GM19035 (cell line): ENCODE measurements around the gene TMEM184A.

ENCODE experiments used
- ATAC-seq: cut with Tn5 transposase; IDR thresholded peaks from one replicate; pipeline ENCODE4 v1.9.1; 2021; ENCODE audit not compliant: unreplicated experiment

The TMEM184A gene

GRCh38 chr7:1505731-1506550 is 50.1 kb downstream of the TMEM184A start:
- no peak for ATAC-seq

GRCh38 chr7:1503816-1504775 is 51.9 kb downstream of the TMEM184A start, which contains the start of gene INTS1:
INTS1 (minus strand) TSS chr7:1504389; CDS start chr7:1503960, 429 bp downstream.
- ATAC-seq, result peak; percentile 94

- ATAC-seq, result no peak
These were observed 52.6 kb downstream of the TMEM184A start for GRCh38 chr7:1503390-1503789.

- ATAC-seq, result no peak
These were observed 53.2 kb downstream of the TMEM184A start for GRCh38 chr7:1502845-1503244.

- ATAC-seq, result no peak
These were observed 54.3 kb downstream of the TMEM184A start for GRCh38 chr7:1501487-1502270.

- ATAC-seq, result no peak
These were observed 55.8 kb downstream of the TMEM184A start for GRCh38 chr7:1500064-1500807.

- ATAC-seq, result no peak
These were observed 56.5 kb downstream of the TMEM184A start for GRCh38 chr7:1499367-1500029.

GRCh38 chr7:1498370-1499305 is 57.4 kb downstream of the TMEM184A start:
- no peak for ATAC-seq

- no peak for ATAC-seq
These were observed 58.6 kb downstream of the TMEM184A start for GRCh38 chr7:1497293-1497927.

- ATAC-seq, result no peak
These were observed 59.3 kb downstream of the TMEM184A start for GRCh38 chr7:1496531-1497292.

- ATAC-seq, result no peak
These were observed 60.3 kb downstream of the TMEM184A start for GRCh38 chr7:1495564-1496242.

- ATAC-seq, result no peak
These were observed 61.0 kb downstream of the TMEM184A start for GRCh38 chr7:1494866-1495563.

GRCh38 chr7:1494447-1494846 is 61.6 kb downstream of the TMEM184A start:
- no peak for ATAC-seq

- no peak for ATAC-seq
These were observed 62.4 kb downstream of the TMEM184A start for GRCh38 chr7:1493571-1493970.

- no peak for ATAC-seq
These were observed 62.9 kb downstream of the TMEM184A start for GRCh38 chr7:1493129-1493528.

GRCh38 chr7:1492640-1493039 is 63.4 kb downstream of the TMEM184A start:
- no peak for ATAC-seq
